Transverse colon (tissue), 4 donors: ENCODE results near the gene GOSR1.

ENCODE experiments used
- CTCF ChIP-seq, 5 experiments: fragments of 200-600 bp in 3 of 5; fragments of 450-650 bp in 2 of 5; sonication (generic) in 3 of 5; IDR thresholded peaks; 1 replicate in 2 of 5; 2 replicates in 3 of 5; pipeline ENCODE4 v1.5.1; 2016 to 2017; ENCODE audit warnings: antibody characterized with exemption in 5 of 5, inconsistent platforms in 3 of 5, mild to moderate bottlenecking in 2 of 5, moderate library complexity in 1 of 5
- EP300 ChIP-seq: sonication (generic); formaldehyde crosslinking; IDR thresholded peaks from one replicate; pipeline ENCODE4 v1.6.1; 2017; ENCODE audit warnings: antibody characterized with exemption, low read depth
- POLR2A ChIP-seq: fragments of 450-650 bp; IDR thresholded peaks from one replicate; pipeline ENCODE4 v1.6.1; 2016; ENCODE audit warnings: antibody characterized with exemption, mild to moderate bottlenecking, moderate library complexity
- POLR2AphosphoS5 ChIP-seq, 3 donors: sonication (generic); formaldehyde crosslinking; IDR thresholded peaks; one replicate each; pipeline ENCODE4 v1.6.1; 2016; ENCODE audit warnings: antibody characterized with exemption in 3 of 3

GRCh38 chr17:30576326-30576861 lies 99.2 kb downstream of the GOSR1 start:
- TF ChIP-seq POLR2A (no peak), CTCF (IDR thresholded peaks at IDR 0.05) (no peak), POLR2AphosphoS5 (IDR thresholded peaks at IDR 0.05) (no peak), EP300 (no peak)
